Hippocampal formation (tissue), 2 donors: ENCODE results near the gene OR2H1.

Source experiments
- DNase-seq, 2 donors: peaks; one replicate each; lab custom pipeline; 2025; lab: John Stamatoyannopoulos, UW

OR2H1 gene

GRCh38 chr6:29483735-29484134 is 26.8 kb downstream of the OR2H1 start:
- DNase-seq: no peak

GRCh38 chr6:29486577-29486976 is 29.6 kb downstream of the OR2H1 start:
- no peak for DNase-seq

GRCh38 chr6:29487131-29487530 is 30.2 kb downstream of the OR2H1 start:
- DNase-seq: no peak

DNA sequence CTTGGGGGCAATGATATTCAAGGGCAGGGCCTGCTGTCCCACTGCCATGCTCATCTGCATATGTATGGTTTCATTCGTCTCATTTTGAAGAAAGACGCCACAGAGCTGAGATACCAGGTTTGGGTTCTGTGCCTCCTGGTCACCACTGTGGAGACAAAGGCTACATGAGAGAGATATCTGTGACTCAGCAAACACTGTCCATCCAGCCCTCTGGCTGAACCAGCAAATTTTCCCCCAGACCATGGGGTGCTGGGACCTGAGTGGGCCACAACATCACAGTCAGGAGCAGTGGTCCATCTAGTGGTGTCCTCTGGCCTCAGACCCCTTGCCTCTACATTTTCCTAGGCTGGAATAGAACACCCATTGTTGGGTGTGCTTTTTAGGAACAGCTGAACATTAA is 30.7 kb downstream of the OR2H1 start, which contains the start of gene MAS1L:
Gene MAS1L (minus strand): TSS at position 297 of the 400 bp plus-strand sequence. CDS start 54 bp downstream, at position 243.
- no peak for DNase-seq

DNA sequence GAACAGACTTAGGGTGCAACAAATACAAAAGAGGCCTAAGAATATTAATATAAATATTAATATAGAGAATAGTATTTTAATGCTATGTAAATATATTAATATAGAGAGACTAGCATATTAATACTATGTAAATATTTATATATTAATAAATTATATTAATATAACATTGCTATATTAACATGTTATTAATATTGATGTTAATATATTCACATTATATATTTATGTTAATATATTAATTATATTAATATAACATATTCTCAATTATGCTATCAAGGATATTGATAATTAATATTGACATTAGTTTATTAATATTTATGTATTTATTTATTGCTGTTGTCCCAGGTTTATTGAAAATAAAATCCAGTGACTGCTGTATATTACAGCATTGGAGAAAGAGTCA is 31.9 kb downstream of the OR2H1 start:
- no peak for DNase-seq

GRCh38 chr6:29489286-29489685 is 32.3 kb downstream of the OR2H1 start:
- DNase-seq: no peak

DNA sequence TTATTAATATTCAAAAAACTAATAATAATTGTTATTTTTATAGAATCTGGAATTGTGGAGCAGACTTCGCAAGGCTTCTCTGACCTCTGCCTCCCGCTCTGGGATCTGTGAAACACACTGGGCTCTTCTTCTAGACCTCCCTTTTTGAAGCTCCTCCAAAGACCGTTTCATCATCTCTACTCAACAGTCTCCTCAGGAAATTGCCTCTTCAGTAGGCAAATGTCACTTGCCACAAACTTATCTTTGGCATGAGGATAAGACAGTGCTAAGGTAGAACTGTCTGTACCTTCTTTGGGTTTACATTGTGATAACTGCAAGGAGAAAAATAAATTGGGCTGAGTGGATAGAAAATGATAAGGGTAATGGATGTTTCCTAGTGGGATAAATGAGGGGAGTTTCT is 33.1 kb downstream of the OR2H1 start:
- no peak for DNase-seq

DNA sequence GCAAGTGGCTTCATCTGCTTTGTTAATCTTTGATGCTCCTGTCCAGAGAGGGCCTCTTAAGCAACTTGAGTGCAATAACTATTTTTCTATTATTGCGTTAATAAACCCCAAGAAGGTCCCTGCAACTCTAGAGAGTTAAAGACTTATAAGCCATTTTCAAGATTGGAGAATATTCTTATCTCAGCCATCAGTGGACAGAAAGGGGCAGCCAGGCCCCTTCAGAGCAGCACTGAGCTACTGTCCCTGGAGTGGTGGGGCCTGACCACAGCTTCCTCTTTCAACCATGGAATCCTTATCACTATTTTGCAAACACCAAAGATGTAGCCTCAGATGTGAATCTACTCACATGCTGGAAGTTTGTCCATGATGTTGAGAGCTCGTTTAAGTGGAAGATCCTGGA is 33.6 kb downstream of the OR2H1 start:
- no peak for DNase-seq

DNA sequence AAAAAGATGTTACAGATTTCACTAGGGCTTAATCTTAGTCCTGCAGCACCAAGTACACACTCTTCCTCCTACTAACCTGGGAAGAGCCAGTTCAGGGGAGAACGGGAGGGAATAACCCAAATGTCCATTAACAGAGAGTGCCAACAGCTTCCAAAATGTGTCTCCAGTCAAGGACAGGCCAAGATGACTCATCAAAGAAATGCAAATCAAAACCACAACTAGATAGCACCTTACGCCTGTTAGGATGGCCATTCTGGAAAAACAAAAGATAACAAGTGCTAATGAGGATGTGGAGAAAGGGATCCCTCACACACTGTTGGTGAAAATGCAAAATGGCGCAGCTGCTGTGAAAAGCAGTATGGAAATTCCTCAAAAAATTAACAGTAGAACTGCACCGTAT is 34.6 kb downstream of the OR2H1 start:
- DNase-seq: no peak

DNA sequence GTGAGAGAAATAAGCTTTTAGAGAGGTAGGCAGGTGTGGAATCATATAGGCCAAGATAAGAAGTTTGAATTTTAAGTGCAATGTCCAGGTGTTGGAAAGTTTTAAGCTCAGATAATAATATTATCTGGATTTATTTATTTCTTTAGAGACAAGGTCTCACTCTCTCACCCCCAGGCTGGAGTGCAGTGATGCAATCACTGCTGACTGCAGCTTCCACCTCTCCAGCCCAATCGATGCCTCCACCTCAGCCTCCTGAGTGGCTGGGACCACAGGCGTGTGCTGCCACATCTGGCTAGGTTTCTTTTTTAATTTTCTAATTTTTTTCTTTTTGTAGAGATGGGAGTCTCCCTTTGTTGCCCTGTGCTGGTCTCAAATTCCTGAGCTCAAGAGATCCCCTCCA is 36.3 kb downstream of the OR2H1 start:
- DNase-seq: no peak

GRCh38 chr6:29494131-29494530 is 37.2 kb downstream of the OR2H1 start:
- no peak for DNase-seq

DNA sequence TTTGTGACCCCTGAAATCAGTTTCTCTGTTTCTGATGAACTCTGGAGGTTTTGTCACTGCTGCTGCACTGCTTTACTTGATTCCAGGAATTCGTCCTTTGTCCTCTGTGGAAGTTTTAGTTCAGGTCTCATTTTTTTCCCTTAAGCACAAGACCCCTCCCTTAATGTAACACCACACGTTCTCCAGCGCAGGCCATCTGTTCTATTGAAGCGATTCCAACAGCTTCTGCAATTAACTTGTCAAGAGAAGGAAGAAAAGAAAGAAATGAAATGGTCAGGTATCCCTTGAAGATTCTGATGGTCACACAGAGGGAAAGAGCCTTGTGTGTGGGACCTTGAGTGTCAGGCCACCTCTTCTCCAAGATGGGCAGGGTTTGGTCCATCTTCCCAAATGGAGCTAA is 38.6 kb downstream of the OR2H1 start:
- DNase-seq: no peak

DNA sequence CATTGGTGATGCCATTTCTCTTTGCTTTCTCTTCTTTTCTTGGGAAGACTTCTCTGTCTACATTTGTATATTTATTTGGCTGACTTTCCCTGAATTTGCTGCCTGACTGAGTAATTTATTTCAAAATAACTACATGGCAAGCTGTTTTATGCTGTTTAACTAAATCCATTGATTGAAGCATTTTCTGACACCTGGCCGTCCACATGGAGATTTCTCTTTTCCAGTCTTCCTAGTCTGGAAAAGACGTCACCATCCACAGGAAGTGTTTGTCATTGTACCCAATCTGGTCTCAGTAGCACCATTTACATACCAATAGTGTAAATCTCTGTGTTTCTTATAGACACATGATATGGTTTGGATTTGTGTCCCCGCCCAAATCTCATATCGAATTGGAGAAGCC is 40.0 kb downstream of the OR2H1 start:
- DNase-seq: no peak

DNA sequence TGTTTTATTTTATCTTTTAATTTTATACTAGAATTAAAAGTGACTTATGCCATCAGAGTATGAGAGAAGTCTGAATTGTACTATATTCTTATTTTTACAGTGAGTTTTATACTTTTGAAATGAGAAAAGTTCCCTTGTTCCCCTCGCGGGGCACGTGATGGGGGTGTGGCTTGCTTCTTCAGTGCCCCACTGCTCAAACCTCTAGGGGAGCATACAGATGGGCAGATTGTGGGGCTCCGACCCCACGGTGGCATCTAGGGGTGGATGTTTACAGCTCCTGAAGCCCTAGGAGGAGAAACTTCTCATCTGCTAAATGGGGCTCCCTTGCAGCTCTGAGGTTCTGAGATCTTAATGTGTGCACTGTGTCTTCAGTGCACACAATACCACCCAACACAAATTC is 42.7 kb downstream of the OR2H1 start:
- DNase-seq: no peak

DNA sequence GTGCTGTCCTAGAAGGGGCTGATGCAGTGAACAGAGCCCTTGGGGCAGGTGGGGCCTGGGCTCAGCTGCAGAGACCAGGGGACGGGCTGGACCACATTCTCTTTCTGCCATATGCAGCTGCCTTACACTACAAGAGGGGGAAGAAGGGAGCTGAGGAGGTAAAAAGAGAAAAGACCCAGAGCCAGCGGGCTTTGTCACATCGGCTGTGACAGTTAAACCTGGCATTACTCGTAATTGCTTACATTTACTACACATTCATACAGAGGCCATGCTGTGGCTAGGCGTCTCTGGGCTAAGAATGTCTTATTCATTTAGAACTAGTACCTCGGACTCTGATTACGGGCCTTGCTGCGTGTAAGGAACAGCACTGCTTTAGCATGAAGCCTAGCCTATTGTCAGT is 43.6 kb downstream of the OR2H1 start:
- DNase-seq: no peak

GRCh38 chr6:29501106-29501505 is 44.2 kb downstream of the OR2H1 start:
- DNase-seq: no peak

DNA sequence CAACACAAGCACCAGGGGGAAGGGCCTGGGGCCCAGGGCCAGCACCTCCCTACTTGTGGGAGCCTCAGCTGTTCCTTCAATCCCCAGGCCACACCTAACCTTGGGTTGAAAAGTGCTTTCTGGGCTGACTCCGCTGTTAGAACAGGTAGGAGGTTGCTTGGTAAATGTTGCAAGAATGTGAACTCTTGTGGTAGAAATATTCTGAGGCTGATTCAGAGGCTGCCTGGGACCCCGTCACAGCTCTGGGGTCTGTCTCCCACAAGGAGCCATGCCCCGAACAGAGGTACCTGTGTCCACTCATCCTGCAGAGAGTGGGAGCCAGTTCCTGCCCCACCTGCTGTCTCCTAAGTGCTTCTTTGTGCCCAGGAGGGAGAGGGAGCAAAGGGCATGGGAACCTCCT is 45.2 kb downstream of the OR2H1 start:
- DNase-seq: no peak

GRCh38 chr6:29502597-29502996 is 45.6 kb downstream of the OR2H1 start:
- DNase-seq: no peak

DNA sequence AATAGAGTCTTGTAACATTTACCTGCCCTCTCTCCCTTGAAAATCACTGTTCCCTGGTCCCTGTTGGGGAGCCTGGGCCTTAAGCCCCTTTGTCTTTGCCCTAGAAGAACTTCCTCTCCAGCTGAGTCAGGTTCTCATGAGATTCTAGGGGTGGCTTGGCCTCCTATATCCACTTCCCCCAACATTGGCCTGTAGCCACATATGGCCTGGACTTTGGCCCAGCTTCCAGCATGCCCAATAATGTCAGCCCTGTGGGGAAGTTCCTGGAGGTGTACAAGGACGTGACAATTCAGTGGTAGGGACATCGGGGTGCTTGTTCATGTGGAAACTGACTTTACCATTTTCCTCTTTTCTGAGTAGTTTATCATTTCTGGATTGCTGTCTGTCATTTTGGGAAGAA is 48.0 kb downstream of the OR2H1 start:
- no peak for DNase-seq

DNA sequence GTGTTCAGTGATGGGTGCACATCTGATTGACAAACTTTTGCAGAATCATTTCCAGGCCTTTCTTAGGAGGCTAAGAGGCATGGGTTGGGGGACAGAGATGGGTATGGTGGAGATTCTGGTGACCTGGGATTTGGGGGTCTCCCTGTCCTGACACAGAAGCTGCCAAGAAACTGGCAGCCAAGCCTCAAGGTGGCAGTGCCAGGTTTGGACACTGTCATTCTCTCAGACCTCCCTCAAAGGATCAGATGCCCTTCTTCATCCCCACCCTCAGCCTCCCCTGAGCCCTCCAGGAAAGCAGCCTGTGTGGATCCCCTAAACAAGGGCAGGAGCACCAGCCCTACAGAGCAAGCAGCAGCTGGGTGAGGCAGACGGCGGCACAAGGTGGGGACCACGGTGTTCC is 48.9 kb downstream of the OR2H1 start:
- no peak for DNase-seq

DNA sequence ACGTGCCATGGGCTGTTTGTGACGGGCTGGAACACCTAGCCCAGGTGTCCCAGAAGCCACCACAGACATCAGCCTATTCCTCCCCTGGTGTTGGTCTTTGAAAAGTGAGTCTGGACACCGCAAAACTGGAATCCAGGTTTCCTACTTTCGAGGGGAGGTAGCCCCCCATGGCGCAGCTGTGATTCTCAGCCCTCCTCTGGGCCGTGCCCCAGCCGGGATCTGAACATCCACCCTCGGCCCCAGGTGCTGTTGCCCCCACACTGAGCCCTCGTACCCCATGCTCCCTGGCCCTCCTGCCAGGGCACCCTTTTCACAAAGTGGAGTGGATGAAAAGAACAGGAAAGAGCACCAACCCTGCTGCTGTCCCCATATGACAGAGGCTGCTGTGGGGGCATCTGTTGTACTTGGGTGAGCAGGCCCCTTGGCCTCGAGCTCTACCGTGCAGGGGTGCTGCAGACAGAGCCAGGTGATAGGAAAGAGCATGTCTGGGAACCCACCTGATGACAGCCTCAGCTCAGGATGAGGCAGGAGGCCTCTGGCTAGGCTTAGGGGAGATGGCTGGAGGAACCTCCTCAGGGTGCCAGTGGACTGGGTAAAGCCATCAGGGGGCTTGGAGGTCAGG is 49.6 kb downstream of the OR2H1 start:
- no peak for DNase-seq

DNA sequence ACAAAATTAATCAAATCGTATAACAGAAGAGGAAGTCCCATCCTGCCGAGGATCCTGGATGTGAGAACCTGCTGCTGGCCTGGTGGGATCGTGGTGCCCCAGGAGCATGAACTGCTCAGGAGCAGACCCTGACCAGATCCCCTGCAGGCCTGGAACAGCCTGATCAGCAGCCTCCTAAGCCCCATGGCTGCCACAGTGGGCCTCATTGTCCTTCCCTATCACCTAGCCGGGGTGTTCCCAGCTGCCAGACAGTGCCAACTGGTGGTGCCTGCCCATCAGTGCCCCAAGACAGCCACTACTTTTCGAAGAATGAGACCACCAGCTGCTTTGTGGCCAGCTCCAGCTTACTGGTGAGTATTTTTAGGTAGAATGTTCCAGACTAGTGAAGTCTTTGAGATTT is 50.4 kb downstream of the OR2H1 start:
- DNase-seq: no peak

DNA sequence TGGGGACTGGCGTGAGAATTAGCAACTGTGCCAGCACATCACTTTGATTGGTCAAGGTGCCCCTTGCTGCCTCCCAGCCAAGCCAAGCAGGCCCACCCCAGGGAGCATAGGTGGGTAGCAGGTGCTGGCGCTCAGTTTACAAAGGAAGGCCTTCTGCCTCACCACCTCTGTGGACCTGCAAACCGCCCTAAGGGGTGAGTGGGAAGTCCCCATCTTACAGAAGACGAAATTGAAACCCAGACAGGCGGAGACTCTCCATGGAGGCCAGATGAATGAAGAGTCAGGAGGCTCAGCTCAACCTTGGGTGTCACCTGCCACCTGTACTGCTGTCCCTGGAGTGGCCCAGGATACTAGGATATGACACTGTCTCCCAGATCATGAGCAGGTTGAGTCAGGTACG is 52.3 kb downstream of the OR2H1 start:
- DNase-seq: no peak

DNA sequence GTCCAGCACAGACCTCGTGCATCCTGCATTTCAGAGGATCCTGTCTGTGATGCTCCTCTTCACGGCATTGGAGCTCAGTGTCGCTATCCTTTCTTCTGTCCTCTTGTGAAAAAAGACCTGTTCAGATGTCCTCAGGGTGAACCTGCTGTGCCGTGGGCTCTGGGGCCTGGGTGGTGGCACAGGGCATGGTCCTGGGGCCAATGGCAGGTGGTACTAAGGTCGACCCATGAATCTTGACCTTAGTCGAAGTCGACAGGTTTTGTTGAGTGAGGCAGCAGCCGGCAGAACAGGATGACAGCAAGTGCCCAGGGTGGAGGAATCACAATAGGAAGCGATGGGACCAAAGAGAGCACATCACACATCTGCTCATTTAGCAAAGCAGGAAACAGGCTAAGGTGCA is 52.8 kb downstream of the OR2H1 start:
- DNase-seq: no peak

DNA sequence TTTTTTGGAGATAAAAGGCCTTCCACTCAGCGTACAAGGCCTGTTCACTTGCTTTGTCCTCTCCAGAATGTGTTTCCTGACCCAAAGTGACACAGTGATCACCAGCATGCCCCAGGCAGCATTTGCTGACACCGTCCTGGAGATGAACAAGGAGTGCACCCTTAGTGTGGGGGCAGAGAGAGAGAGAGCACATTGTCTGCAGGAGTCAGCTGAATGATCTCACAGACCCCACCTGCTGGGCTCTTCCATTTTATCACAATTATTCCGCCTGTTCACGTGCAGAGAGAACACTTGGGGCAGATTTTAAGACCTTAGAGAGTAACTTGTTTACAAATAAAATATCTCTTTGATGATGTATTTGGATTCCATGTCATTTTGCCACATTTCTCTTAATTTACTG is 53.2 kb downstream of the OR2H1 start:
- no peak for DNase-seq
